Lower leg skin (tissue), 4 donors: ENCODE results near the gene SUMF1. TPM values are rescaled to one million over a fixed set of nuclear protein-coding genes. Genes with fewer than 3 reads are reported as not detected.

ENCODE experiments used
- DNase-seq, 2 donors: peaks; one replicate each; pipeline ENCODE4 v3.0.0-alpha.2; 2019; ENCODE audit warnings: low spot score in 2 of 2
- H3K4me3 ChIP-seq: fragments of 200-600 bp; sonication (generic); 2 replicates; pipeline ENCODE4 v1.5.1; 2017; ENCODE audit warnings: mild to moderate bottlenecking, low read depth; ENCODE audit not compliant: poor library complexity, severe bottlenecking
- POLR2A ChIP-seq, 2 donors: fragments of 450-650 bp; IDR thresholded peaks; one replicate each; pipeline ENCODE4 v1.6.1; 2016 to 2017; ENCODE audit warnings: antibody characterized with exemption in 2 of 2, mild to moderate bottlenecking in 1 of 2, moderate library complexity in 1 of 2
- WGBS, 2 donors: methylation state at CpG; one replicate each; pipeline ENCODE4 v1.1.5; 2018; 5-methylcytosine and 5-hydroxymethylcytosine counted together
- intact Hi-C: fragments of 100-400 bp; cut with DNase I; formaldehyde crosslinking; loops from one replicate; pipeline ENCODE4 v1.15.0; 2023; ENCODE audit warnings: low total_unique reads
- total RNA-seq, 4 donors: library from RNA; depleted of rRNA; stranded (reverse); fragments of >200 nt; gene quantifications; one replicate each; pipeline ENCODE4 v1.1.0, GENCODE V29; 2016
- TF ChIP-seq, protein P1 (sequence below), 3 donors: fragments of 450-650 bp; IDR thresholded peaks; one replicate each; pipeline ENCODE4 v1.5.1; 2016; ENCODE audit warnings: antibody characterized with exemption in 3 of 3, mild to moderate bottlenecking in 3 of 3, moderate library complexity in 2 of 3

SUMF1 gene
- total RNA-seq, 4 donors from 2014 or later, result 35.2 to 63.8 (median 59.6) TPM

DNA sequence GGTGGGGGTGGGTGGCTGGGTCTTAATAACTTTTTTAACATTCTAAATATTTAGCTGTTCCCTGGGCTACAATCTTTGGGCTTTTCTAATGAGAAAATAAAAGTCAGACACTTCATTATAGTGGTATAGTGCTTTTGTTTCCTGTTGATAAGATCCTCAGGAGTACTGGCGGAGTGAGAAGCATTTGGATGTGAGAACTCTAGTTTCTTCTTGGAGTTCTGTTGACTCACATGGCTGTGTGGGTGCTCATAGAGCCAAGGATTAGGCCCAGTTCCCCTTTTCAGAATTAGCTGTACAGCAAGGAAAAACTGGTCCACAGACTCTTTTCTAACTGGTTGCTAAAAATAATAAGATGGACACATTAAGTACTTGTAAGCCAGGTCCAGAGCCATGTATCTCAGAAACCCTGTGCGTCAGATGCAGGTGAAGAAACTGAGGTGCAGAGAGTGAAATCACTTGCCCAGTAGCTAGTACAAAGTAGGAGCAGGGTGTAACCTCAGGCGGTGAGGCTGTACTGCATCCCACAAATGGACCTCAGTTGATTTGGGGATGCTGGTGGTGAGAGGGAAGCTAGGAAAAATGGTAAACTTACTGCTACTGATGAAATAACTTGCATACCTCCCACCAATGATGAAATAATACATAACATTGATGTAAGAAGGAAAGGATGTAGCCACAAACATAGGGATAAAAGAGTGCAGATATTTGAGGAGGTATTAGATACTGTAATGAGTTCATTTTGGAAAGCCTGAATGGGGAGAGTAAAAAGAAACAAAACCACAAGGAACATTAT is 28.4 kb upstream of the SUMF1 start:
- intact Hi-C loops, result no loop called here
- 84 to 86% methylated on average over 3 of the region's 3 CpGs for WGBS, 2 donors
- H3K4me3 ChIP-seq, result no peak overlapping the region
- TF ChIP-seq POLR2A (IDR thresholded peaks at IDR 0.05), result no peak
- TF ChIP-seq, protein P1, sequence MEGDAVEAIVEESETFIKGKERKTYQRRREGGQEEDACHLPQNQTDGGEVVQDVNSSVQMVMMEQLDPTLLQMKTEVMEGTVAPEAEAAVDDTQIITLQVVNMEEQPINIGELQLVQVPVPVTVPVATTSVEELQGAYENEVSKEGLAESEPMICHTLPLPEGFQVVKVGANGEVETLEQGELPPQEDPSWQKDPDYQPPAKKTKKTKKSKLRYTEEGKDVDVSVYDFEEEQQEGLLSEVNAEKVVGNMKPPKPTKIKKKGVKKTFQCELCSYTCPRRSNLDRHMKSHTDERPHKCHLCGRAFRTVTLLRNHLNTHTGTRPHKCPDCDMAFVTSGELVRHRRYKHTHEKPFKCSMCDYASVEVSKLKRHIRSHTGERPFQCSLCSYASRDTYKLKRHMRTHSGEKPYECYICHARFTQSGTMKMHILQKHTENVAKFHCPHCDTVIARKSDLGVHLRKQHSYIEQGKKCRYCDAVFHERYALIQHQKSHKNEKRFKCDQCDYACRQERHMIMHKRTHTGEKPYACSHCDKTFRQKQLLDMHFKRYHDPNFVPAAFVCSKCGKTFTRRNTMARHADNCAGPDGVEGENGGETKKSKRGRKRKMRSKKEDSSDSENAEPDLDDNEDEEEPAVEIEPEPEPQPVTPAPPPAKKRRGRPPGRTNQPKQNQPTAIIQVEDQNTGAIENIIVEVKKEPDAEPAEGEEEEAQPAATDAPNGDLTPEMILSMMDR (IDR thresholded peaks at IDR 0.05), result no peak
- DNase-seq, result no peak

DNA sequence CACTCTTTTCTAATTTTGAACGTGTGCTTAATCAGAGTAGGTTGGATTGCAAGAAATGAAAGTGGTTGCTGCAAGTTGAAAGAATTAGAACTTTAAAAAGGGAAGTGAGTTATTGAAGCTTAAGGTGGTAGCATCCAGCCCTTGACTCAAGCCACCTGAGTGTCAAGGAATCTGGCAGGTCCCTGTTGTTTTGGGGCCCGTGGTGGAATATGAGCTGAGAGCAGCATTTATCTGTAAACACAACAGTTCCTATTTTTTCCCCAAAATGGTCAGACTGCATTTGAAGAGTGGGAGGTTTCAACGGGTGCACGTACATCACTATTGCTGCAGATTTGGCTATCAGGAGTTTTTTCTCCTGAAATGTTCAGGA is 27.8 kb upstream of the SUMF1 start:
- 39 to 50% methylated on average over 4 of the region's 4 CpGs for WGBS, 2 donors
- H3K4me3 ChIP-seq, result no peak overlapping the region
- no peak for TF ChIP-seq POLR2A (IDR thresholded peaks at IDR 0.05)
- TF ChIP-seq, protein P1 (IDR thresholded peaks at IDR 0.05), result no peak
- intact Hi-C loops, result no loop called here
- no peak for DNase-seq

DNA sequence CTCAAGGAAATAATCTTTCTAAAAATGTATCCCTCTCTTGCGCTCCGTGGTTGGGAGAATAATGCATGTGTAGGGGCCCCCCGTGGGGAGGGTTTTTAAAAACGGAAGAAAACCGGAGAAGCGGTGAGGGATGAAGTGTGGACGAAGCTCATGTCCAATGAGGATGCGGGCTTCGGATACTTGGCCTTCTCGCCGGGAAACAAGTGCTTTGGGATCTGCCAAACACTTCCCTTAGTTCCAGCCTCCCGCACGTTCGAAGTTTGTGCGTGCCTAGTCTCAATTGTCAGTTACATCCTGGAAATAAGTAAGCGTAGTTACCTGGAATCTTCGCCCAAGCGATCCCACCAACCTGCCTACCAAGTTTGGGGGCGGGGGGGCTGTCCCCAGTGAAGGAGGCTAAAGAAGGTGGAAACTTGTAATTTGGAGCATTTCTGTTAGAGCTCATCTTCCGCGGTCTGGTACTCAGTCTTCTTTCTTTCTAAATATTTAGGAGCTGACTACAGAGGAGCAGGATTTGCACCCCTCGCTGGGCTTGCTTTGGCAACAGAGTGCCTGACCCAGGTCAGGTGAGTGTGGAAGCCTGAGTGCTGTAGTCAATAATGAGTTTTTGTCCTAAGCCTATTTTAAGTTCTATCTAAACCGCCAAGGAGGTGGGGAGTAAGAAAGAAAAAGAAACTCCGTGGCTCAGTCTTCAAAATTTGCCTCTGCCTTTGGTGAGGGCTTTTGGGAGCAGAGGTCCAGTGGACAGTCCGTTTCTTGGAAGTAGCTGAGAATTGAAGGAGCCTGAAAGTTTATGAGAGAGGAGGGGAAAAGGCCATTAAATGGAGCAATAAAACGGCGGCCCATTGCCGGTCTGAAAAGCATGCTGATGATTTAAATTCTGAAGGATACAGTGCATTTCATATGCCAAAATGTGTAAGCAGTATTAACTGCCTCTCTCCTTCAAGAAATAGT is 27.1 kb upstream of the SUMF1 start:
- H3K4me3 ChIP-seq, result peak overlapping the region; percentile 70
- WGBS, 2 donors, result 8 to 15% methylated on average over 28 of the region's 28 CpGs
- intact Hi-C loops, result no loop called here
- DNase-seq, result peak in 1 of 2 donors; percentile 23
- TF ChIP-seq POLR2A (IDR thresholded peaks at IDR 0.05), result no peak
- TF ChIP-seq, protein P1 (IDR thresholded peaks at IDR 0.05), result no peak

DNA sequence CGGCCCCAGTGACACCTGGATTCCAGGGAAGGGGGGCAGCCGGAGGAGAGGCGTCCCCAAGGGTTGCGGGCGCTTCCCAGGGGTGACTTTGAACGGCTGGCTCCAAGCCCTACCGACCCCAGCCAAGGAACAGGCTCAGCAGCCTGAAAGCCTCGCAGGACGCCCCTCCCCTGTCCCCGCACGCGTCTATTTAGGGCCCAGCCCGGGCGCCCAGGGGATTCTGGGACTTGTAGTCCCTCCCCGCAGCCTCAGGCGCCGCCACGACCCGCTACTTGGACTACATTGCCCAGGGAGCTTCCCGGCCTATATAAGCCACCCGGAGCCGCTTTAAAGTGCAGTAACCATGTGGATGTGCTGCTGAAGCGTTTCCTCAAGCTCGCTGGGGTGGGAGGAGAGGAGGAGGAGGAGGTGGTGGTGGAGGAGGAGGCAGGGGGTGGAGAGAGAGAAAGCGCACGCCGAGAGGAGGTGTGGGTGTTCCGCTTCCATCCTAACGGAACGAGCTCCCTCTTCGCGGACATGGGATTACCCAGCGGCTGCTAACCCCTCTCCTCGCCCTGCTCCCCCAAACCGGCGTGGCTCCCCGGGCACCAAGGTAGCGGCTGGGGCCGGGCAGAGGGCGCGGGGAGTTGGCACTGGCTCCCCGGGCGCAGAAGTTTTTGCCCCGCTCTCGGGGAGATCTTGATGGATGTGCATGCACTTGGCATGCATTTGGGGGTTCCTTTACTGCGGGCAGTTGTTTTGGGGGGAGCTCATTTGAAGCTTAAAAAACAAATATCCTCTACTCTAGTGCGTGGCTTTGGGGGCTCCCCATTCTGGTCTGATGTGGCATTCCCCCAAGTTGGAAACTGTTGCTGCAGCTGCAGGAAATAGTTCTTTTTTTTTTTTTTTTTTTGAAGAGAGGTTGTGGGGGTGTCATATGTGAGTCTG is 26.2 kb upstream of the SUMF1 start, which contains the start of gene ITPR1:
Gene ITPR1, plus strand, starts transcription at position 335 of the 927 bp plus-strand sequence. CDS start 23,144 bp downstream, outside the sequence.
- peak; percentile 97 to 100 for DNase-seq
- TF ChIP-seq POLR2A (IDR thresholded peaks at IDR 0.05), result peak in 1 of 2 donors; percentile 72
- TF ChIP-seq, protein P1 (IDR thresholded peaks at IDR 0.05), result no peak
- 0% methylated on average over 37 to 45 of the region's 47 CpGs for WGBS, 2 donors
- intact Hi-C loops, result no loop called here
- peak within 1 kb of the TSS; percentile 70 for H3K4me3 ChIP-seq
